ENCODE results near the gene PHACTR4. TPM values are rescaled to one million over a fixed set of nuclear protein-coding genes. Genes with fewer than 3 reads are reported as not detected.

Gene PHACTR4
- total and polyA plus RNA-seq, 2 of the 4 experiments (the other 2 are of a cell fraction), result 7.5 to 15.0 TPM

DNA sequence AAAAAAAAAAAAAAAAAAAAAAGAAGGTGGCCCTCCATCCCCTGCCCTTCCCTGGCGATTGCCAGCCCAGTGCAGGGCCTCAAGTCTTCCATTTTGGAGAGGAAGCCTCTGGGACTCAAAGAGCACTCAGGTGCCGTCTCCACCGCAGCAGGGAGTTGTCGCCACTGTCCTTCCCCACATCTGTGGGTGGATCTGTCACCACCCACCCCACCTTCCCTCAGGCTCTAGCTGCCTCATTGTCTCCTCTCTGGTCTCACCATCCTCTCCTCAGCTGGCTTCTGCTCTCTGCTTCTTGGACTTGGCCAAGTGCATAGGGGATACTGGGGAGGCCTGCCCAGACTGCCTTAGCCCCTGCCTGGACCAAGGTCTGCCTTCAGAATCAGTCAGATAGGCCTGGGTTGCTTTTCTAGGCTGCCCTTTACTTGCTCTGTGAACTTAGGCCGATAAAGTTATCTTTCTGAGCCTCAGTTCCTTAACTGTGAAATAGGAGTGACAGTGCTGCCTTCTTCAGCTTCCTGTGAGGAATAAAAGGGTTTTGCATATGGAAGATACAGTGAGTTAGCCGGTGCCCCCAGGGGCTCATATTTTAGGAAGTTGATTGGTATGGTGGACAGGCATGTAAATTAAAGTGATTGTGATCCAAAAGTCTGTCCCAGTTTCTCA, 152.1 kb downstream of the PHACTR4 start:
- CTCF ChIA-PET, result no interaction called here
- intact Hi-C loops (cut with micrococcal nuclease), result no loop called here
- BruUV-seq (replicated peaks), result no TSS peak

More for the DNA sequence above, 152.1 kb downstream of the PHACTR4 start:
- peak overlapping the region; percentile 67 for H2AK9ac ChIP-seq (replicated peaks; ENCODE audit: low read depth, low read length, poor library complexity)
- H3K4me2 ChIP-seq (ENCODE audit: low read depth, low read length), result no peak overlapping the region
- no peak overlapping the region for H4K8ac ChIP-seq (ENCODE audit: low read depth in 2 of 2, low read length in 2 of 2)
- ATAC-seq (ENCODE audit: low read depth) (no peak), DNase-seq (no peak)
- no peaks in the 10 kb centered on the region for H3K9me3 ChIP-seq (ENCODE audit: control insufficient read depth, insufficient read depth, low read length)
- H3K36me3 ChIP-seq (ENCODE audit: control insufficient read depth, insufficient read depth, low read length), result peaks cover 8% of the 10 kb centered on the region
- H3K9me1 ChIP-seq (ENCODE audit: insufficient read depth, low read length), result peaks cover 8% of the 10 kb centered on the region; the same call in 1 of the 2 replicates
- TF ChIP-seq MAZ (IDR thresholded peaks at IDR 0.05; ENCODE audit: borderline replicate concordance, low read depth, low read length), result no peak
- no peak for TF ChIP-seq MXI1 (IDR thresholded peaks at IDR 0.05; ENCODE audit: borderline replicate concordance, low read depth, low read length)
- no peak for TF ChIP-seq POLR2A (IDR thresholded peaks at IDR 0.05; ENCODE audit: low read depth, low read length)
- TF ChIP-seq BHLHE40 (IDR thresholded peaks at IDR 0.05; ENCODE audit: low read depth, low read length), result no peak
- no peak for TF ChIP-seq SMC3 (IDR thresholded peaks at IDR 0.05; ENCODE audit: low read depth, low read length)
- TF ChIP-seq RCOR1 (IDR thresholded peaks at IDR 0.05; ENCODE audit: insufficient replicate concordance, low read length), result no peak
- TF ChIP-seq FOS (IDR thresholded peaks at IDR 0.05; ENCODE audit: low read depth, low read length), result no peak
- TF ChIP-seq CHD1 (IDR thresholded peaks at IDR 0.05; ENCODE audit: low read depth, low read length), result no peak
- TF ChIP-seq NFE2L2 (IDR thresholded peaks at IDR 0.05; ENCODE audit: low read depth, low read length), result no peak
- no peak for TF ChIP-seq CEBPB (IDR thresholded peaks at IDR 0.05; ENCODE audit: low read depth, low read length)
- no peak for TF ChIP-seq RAD21 (IDR thresholded peaks at IDR 0.05; ENCODE audit: low read length)
- TF ChIP-seq, protein P1, sequence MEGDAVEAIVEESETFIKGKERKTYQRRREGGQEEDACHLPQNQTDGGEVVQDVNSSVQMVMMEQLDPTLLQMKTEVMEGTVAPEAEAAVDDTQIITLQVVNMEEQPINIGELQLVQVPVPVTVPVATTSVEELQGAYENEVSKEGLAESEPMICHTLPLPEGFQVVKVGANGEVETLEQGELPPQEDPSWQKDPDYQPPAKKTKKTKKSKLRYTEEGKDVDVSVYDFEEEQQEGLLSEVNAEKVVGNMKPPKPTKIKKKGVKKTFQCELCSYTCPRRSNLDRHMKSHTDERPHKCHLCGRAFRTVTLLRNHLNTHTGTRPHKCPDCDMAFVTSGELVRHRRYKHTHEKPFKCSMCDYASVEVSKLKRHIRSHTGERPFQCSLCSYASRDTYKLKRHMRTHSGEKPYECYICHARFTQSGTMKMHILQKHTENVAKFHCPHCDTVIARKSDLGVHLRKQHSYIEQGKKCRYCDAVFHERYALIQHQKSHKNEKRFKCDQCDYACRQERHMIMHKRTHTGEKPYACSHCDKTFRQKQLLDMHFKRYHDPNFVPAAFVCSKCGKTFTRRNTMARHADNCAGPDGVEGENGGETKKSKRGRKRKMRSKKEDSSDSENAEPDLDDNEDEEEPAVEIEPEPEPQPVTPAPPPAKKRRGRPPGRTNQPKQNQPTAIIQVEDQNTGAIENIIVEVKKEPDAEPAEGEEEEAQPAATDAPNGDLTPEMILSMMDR (conservative IDR thresholded peaks at IDR 0.05; ENCODE audit: low read depth, low read length), result no peak
- TF ChIP-seq, protein P2, sequence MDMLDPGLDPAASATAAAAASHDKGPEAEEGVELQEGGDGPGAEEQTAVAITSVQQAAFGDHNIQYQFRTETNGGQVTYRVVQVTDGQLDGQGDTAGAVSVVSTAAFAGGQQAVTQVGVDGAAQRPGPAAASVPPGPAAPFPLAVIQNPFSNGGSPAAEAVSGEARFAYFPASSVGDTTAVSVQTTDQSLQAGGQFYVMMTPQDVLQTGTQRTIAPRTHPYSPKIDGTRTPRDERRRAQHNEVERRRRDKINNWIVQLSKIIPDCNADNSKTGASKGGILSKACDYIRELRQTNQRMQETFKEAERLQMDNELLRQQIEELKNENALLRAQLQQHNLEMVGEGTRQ (IDR thresholded peaks at IDR 0.05; ENCODE audit: low read depth, low read length), result no peak
- TF ChIP-seq RFX5 (IDR thresholded peaks at IDR 0.05; ENCODE audit: low read depth, low read length), result no peak
- no peak for TF ChIP-seq MAFK (IDR thresholded peaks at IDR 0.05; ENCODE audit: low read depth, low read length)
- no peak overlapping the region for H4K5ac ChIP-seq (ENCODE audit: low read depth, low read length)
- H3K9ac ChIP-seq (ENCODE audit: low read depth, low read length), result no peak overlapping the region
- dilution Hi-C loops (cut with HindIII; ENCODE audit: low sequenced_read_pairs, unreplicated experiment) (no loop called here), in situ Hi-C loops (cut with MboI; ENCODE audit: low sequenced_read_pairs) (no loop called here)
- peaks cover 26% of the 10 kb centered on the region for H4K20me1 ChIP-seq (ENCODE audit: insufficient read depth, low read length)
- no peak overlapping the region for H3K4me3 ChIP-seq (ENCODE audit: insufficient read depth, low read depth, low read length)
- no peak overlapping the region for H3K4ac ChIP-seq (ENCODE audit: low read depth, low read length)
- no peak overlapping the region for H3K18ac ChIP-seq (ENCODE audit: low read depth, low read length)
- no peak overlapping the region for H3K14ac ChIP-seq (replicated peaks; ENCODE audit: low read depth, low read length)
- no peak overlapping the region for H2BK15ac ChIP-seq (ENCODE audit: low read depth, low read length)
- POLR2A ChIA-PET (ENCODE audit: unreplicated experiment), result no interaction called here
- no peak overlapping the region for H2BK120ac ChIP-seq (ENCODE audit: low read depth, low read length)
- peaks cover 9% of the 10 kb centered on the region for H3K4me1 ChIP-seq (ENCODE audit: control insufficient read depth, insufficient read depth, low read length)
- no peak overlapping the region for H2AFZ ChIP-seq (replicated peaks; ENCODE audit: low read length, poor library complexity)
- no peaks in the 10 kb centered on the region for H3K27me3 ChIP-seq (ENCODE audit: control insufficient read depth, insufficient read depth, low read length)
- no peak overlapping the region for H3K27ac ChIP-seq (ENCODE audit: insufficient read depth, low read length)
- no peak overlapping the region for H2BK20ac ChIP-seq (ENCODE audit: low read depth, low read length)
- H2AK5ac ChIP-seq (ENCODE audit: low read depth, low read length), result no peak overlapping the region
- peak overlapping the region; percentile 11; the same call in 1 of the 2 replicates for H3K23ac ChIP-seq (ENCODE audit: low read depth, low read length)
- peaks cover 31 to 75% of the 10 kb centered on the region in 2 experiments for H3K79me1 ChIP-seq (ENCODE audit: low read depth in 1 of 2, low read length in 2 of 2)
- H2BK5ac ChIP-seq (ENCODE audit: low read depth, low read length, poor library complexity, severe bottlenecking), result no peak overlapping the region
- H4K91ac ChIP-seq (ENCODE audit: insufficient read depth, low read depth, low read length), result no peak overlapping the region
- WGBS, 2 experiments (ENCODE audit: extremely low coverage in 2 of 2, insufficient read length in 1 of 2), result no CpG with 5 or more reads among the region's 6 CpGs
- H3K56ac ChIP-seq (ENCODE audit: extremely low read depth, insufficient read depth, low read length), result no peak overlapping the region
